D341Med (cell line): ENCODE results near the gene MAVS.
"Not testable (repeated sequence)": the region's sequence is repeated elsewhere in the genome, so short reads cannot be mapped to it uniquely, and the experiment has no call there.

ENCODE experiments used
- DNase-seq: peaks from one replicate; pipeline ENCODE4 v3.0.0; 2012; ENCODE audit warnings: low spot score

MAVS gene

DNA sequence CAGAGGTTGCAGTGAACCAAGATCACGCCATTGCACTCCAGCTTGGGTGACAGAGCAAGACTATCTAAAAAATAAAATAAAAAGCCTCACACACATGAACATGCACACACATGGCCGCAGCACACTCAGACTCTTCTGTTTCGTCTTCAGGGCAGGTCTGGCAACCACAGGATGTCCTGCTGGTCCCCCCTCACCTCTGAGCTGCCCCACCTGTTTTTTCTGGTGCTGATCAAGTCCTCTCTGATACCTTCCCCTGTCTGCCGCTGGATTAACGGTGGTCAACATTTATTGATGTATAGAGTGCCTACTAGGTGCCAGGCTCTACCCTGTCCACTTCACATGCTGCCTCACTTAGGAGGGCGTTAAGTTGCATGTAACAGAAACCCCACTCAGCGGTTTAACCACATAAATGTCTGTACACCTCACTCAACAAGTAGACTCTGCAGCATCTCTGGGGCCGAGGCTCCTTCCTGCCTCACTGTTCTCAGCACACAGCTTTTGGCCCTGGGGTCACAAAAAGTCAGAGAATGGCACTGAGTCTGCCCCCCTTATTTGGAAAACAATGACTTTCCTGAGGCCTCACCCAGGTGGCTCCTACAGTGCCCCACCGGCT, 30.8 kb upstream of the MAVS start:
- no peak for DNase-seq

DNA sequence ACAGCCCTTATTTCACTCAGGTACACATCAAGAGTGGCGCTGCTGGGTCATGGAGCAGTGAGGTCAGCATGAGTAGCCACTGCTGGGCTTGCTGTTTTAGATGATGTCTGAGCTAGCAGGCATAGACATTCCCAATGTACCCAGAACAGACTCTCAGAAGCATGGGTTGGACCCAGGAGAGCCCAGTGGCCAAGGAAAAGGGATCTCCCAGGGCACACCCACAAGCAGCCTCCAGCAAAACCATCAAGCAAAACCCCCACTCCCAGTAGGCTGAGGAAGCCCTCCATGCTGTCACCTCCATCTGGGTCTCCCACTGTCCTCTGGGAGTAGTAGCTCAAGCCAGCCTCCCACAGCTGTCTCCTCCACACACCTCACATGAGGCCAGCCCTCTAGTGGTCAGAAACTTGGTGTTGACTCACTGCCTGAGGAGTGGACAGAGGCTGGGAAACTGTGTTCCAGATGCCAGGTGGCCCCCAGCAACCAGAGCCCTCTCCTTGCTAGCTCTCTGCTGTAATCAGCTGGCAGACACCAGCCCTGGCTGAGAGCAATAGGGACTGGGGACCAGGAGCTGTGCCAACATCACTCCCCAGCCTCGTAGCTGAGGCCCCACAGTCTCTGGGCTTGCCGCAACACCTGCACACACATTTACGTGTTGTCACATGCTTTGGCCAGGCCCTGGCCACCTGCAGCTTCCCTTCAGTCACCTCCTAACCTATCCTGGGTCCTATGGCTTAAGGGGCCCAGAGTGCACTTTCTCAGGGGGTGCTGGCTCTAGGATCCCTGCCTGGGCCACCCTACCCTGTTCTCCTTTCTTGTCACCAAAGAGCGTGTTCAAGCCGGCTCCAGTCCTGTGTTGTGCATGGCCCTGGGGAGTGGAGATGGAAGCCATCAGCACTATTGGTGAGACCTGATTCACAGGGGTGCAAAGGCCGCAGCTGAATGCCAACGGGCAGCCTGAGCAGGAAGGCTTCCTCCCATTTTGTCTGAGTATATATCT, 28.2 kb upstream of the MAVS start:
- DNase-seq, result peak; percentile 66

DNA sequence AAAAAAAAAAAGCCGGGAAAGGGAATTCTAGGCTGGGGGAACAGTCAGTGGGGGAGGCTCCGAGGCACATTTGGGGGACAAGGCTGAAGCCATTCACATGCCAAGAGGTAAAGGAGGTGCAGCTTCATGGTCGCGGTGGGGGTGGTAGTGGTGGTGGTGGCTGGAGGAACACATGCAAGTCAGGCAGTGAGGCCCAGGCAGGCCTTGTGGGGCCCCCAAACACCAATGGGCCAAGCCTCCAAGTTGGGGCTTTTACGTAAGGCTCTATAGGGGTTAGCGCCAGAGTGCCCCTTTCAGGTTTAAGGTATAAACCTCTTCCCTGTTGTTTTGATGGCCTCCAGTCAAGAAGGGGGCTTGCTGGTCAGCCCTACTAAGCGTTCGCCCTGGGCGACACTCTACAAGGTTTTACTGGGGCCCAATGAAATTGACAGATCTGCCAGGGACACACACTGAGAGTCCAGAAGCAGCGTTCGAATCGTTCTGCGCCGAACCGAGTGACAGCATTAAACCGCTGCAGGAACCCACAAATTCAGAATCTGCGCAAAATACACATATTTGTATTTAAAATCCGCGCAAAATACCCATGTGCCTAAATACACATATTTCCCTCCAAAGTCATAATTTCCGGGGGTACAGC, 27.1 kb upstream of the MAVS start:
- no peak for DNase-seq

DNA sequence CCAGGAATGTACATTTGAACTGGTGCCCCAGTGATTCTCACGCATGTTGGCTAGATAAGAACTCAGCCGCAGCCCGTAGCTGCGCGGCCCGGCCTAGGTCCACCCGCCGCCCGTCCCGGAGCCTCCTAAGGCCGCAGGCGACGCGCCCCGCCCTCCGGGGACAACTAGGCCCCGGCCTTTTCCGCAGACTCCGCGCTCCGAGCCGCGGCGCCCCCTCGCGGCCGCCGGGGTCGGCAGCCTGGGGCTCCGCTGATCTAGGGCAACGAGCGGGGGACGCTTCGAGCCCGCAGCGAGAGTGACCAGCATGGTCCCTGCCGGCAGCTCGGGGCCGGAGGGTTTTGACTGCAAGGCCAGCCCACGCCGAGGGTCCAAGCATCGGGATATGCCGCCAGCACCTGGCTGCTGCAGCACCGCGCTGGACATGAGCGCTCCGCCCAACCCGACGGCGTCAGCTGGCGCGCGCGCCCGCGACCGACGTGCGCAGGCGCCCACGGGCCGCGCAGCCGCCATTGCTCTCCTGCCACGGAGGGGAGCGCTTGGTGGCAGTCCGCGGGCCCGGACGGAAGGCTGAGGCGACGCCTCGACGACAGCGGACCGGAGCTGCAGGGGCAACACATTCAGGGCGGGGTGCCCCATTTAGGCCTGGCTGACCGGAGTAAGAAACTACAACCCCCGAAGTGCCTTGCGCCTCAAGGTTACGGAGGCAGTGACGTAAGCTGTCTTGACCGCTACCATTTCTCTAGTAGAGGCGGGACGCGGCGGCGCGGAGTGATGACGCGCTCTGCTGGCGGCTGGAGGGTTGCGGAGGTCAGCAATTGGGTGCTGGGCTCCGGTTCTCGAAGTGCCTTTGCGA, 26.4 kb upstream of the MAVS start, which contains the start of gene AP5S1:
TSS of gene AP5S1 (plus strand) at position 500 of the 853 bp plus-strand sequence. CDS start 1,571 bp downstream, outside the sequence.
- peak; percentile 95 for DNase-seq

DNA sequence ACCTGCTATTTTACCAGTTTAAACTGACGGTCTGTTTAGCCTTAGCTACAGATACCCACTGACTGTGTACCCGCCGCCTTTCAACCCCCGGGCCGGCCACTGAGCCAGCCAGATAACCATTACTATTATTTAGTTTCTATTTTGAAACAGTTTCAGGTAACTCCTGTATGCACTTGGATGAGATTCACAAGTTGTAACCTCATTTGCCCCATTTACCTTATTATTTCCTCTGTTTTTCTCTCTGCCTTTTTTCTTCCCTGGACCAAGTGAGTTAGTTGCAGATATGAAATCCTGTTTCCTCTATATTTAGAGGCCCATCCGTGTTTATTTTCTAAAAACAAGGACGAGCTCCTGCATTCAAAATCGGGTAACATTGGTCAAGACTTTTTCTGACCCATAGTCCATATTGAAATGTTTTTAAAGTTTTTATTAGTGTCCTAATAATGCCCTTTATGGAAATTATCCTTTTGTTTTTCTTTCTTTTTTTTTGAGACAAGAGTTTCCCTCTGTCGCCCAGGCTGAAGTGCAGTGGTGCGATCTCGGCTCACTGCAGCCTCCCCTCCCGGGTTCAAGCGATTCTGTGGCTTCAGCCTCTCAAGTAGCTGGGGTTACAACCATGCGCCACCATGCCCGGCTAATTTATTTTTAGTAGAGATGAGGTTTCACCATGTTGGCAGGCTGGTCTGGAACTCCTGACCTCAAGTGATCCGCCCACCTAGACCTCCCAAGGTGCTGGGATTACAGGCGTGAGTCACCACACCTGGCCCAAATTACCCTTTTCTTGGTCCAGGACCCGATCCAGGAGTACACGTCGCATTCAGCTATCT, 25.5 kb upstream of the MAVS start:
- no peak for DNase-seq

DNA sequence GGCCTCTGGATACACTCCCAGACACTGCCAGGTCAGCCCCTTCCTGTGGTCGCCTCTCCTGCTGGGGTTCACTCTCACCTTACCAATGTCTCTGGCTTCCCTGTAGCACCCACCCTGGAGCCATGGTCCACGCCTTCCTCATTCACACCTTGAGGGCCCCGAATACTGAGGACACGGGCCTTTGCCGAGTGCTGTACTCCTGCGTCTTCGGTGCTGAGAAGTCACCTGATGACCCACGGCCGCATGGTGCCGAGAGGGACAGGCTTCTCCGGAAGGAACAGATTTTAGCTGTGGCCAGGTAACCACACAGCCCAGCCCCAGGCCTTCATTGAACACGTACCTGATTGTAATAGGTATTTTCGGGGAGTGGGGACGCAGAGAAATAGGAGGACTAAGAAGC, 24.6 kb upstream of the MAVS start:
- no peak for DNase-seq

DNA sequence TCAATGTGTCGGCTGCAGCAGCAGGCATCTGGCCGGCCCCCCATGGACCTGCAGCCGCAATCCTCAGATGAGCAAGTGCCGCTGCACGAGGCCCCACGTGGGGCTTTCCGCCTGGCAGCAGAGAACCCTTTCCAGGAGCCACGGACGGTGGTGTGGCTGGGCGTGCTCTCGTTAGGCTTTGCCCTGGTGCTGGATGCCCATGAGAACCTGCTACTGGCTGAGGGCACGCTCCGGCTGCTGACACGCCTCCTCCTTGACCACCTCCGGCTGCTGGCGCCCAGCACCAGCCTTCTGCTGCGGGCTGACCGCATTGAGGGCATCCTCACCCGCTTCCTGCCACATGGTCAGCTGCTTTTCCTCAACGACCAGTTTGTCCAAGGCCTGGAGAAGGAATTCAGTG, 22.8 kb upstream of the MAVS start:
- no peak for DNase-seq

DNA sequence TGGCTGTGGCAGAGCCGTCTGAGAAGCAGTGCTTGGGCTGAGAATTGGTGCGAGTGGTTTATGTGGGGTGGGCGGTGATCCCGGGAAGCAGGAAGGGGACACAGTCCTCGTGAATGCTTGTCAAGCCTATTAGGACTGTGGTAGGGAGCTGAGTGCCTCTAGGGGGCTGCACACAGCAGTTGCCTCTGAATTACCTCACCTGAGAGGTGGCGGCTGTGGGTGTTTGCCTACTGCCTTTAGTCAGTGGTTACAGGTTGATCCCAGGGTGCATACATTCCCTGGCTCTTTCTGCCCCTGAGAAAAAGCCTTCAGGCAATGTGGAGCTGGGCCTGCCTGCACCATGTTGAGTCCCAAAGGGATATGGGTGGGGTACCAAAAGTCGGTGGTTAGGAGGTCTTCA, 21.1 kb upstream of the MAVS start:
- DNase-seq, result no peak

DNA sequence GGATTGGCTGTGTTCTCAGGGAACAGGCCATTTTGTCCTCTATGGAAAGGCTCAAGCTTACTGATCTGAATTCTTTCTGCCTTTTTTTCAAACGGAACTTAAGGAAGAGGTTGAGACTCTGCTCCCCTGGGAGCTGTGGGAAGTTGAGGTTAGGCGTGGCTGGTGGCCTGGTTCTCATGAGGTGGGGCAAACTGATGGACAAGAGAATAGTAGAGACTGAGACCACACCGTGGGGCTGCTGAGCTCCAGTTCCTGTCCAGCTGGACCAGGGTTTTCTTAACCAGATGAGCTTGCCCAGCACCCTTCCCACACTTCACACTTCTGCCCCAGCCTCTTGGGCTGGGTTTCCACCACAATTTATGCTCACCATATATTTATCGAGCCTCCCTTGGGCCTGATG, 20.2 kb upstream of the MAVS start:
- DNase-seq, result no peak

DNA sequence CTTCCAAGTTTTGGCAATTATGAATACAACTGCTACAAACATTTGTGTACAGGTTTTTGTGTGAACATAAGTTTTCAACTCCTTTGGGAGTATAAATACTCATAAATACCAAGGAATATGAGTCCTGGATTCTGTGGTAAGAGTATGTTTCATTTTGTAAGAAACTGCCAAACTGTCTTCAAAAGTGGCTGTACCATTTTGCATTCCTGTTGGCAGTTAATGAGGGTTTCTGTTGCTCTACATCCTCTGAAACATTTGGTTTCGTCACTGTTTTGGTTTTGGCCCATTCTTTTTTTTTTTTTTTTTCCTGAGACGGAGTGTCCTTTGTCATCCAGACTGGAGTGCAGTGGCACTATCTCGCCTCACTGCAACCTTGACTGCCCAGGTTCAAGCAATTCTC, 17.8 kb upstream of the MAVS start:
- DNase-seq, result no peak

DNA sequence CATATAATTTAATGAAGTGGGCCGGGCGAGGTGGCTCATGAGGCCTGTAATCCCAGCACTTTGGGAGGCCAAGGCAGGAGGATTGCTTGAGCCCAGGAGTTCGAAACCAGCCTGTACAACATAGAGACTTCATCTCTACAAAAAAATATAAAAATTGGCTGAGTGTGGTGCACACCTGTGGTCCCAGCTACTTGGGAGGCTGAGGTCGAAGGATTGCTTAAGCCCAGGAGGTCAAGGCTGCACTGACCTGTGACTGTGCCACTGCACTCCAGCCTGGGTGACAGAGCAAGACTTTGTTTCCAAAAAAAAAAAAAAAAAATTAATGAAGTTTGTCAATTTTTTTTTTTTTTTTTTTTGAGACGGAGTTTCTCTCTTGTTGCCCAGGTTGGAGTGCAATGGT, 16.7 kb upstream of the MAVS start:
- DNase-seq, result not testable (repeated sequence)

DNA sequence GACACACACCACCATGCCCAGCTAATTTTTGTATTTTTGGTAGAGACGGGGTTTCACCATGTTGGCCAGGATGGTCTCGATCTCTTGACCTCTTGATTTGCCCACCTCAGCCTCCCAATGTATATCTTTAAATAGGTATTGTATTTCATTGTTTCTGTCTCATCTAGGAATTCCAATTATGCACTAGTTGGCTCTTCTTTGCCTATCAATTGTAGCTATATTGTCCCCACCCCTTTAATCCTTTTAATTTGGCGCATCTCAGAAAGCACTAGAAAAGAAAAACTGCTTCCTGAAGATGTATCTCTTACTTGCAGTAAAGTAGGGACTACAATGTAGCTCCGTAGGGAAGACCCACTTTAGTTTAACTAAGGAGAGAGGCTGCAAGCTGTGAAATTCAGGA, 10.5 kb upstream of the MAVS start:
- DNase-seq, result no peak

DNA sequence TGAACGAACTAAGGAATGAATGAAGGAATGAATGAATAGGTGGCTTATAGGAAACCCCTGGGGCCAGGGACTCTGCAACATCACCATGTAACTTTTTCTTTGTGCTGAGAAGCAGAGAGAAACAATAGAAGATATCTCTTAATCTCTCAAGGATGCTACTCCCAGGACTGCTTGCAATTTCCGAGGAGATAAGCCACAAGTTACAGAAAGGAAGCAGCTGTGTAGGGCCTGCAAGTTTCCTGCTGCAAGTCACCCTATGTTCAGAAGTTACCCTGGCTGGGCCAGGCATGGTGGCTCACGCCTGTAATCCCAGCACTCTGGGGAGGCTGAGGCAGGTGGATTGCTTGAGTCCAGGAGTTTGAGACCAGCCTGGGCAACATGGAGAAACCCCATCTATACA, 7.3 kb upstream of the MAVS start:
- no peak for DNase-seq

DNA sequence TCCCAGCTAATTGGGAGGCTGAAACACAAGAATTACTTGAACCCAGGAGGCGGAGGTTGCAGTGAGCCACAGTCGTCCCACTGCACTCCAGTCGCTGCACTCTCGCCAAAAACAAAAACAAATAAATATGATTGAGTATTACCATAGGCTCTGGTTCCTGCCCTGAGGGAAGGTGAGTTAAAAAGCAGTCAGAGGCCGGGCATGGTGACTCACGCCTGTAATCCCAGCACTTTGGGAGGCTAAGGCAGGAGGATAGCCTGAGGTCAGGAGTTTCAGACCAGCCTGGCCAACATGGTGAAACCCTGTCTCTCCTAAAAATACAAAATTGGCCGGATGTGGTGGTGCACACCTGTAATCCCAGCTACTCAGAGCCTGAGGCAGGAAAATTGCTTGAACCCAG, 6.4 kb upstream of the MAVS start:
- DNase-seq, result not testable (repeated sequence)

DNA sequence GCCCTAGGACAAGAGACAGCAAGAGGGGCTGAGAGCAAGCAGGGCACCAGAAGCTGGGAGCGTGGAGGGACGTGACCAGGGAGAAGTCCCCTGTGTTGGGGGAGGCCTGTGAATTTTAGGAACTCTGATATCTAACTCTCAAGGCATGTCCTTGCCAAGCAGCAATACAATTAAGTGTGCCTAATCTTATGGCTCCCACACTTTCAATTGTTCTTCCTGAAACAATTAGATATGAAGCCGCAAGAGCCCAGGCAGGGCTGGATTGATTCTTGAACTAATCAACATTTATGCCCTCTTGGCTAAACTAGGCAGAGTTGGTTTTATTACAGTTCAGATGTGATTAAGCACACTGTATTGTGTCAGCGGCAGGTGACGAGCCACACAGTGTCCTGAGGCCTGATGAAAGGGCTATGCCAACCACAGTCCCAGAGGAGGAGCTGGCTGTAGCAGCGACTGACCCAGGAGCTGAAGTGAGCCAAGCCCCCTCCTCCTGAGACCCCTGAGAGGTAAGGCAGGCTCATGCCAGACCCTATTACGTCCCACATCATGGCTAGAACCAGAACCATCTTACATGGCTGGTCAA, 4.2 kb upstream of the MAVS start:
- DNase-seq, result peak; percentile 15

DNA sequence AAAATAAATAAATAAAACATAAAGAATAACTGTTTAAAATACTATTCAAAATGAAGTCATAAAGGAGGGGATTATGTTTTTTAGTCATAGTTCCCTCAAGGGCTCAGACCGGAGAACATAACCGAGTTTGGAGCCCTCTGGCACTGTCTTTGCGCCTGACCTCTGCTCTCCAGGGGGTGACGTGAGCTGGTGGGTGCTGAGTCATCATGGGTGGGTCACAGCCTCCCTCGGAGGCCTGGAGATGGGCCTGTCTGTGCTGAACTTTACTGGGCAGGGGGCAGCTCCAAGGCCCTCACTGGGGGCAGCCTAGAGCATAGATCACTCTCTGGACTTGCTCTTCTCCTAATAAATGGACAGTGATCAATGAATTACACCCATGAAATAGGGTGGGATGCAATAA, 3.1 kb upstream of the MAVS start:
- no peak for DNase-seq

DNA sequence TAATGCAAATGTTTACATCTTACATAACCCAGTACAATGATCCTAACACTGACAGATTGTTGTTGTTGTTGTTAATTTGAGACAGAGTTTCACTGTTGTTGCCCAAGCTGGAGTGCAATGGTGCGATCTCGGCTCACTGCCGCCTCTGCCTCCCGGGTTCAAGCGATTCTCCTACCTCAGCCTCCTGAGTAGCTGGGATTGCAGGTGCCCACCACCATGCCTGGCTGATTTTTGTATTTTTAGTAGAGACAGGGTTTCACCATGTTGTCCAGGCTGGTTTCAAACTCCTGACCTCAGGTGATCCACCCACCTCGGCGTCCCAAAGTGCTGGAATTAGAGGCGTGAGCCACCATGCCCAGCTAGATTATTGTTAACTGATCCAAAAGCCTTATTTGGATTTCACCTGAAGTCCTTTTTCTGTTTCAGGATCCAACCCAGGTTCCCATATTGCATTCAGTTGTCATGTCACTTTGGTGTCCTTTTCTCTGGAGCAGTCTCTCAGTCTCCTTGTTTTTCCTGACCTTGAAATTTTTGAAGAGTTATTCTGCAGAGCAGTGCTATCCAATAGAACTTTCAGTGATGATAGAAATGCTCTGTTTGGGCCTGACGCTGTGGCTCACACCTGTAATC, 2.5 kb upstream of the MAVS start:
- DNase-seq, result not testable (repeated sequence)

DNA sequence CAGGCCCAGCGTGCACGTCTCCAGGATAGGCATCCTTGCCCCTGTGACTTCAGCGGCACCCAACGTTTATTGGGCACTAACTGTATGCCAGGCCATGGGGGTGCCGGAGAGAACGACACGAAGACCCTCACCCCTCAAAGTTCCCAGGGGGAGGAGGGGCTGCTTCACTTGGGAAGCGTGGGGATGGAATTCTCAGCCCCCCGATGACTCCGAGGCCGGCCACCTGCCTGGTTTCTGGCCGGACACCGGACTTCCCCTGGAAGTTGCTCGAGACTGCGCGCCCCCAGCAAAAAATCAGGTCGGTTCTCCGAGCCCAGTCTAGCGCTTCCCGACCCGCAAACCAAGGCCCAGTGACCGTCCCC, 275 bp upstream of the MAVS start:
- no peak for DNase-seq

DNA sequence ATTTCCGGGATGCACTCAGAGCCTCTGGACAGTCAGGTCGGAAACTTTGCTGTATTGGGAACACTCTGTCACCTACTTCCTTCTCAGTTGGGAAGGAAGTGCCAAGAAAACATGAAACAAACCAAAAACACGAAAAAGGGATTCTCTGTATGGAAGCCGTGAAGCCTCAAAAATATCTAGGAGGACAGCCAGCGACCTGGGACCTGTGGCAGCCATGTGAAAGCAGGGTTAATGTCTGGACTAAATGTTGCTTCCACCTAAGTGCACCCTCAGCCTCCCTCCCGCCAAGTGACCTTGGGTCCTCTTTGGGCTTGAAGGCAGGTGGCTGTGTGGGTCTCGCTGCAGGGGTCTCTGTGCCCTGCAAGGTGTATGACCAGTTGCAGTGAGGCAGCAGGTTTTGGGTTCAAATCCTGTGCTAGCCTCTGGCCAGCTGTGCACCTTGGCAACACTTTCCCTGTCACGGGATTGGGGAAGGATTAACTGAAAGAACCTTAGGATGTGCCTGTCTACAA, 851 bp downstream of the MAVS start:
- DNase-seq, result no peak

DNA sequence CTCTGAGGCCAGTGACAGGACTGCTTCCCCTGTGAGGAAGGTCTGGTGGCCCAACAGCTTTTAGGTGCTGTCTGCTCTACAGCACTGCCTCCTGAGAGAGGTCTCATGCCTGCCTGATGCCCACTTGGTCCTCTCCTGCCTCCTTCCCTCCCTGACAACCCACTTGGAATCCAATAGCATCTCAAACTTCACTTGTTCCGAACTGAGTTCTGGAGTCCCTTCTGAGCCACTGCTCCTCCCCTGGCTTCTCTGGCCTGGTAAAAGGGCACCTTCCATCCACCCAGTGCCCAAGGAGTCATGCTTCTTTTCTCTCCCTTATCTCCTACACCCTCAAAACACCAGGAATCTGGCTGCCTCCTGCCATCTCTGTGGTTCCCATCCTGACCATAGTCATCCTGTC, 1.9 kb downstream of the MAVS start:
- DNase-seq, result no peak
